Erythroblast (primary cell): ENCODE measurements around the gene ZNF236.
"Not testable (repeated sequence)": the region's sequence is repeated elsewhere in the genome, so short reads cannot be mapped to it uniquely, and the experiment has no call there.

Source experiments
- DNase-seq, 2 experiments: peaks; one replicate each; lab custom pipeline; 2025; lab: John Stamatoyannopoulos, UW
- GATA1 ChIP-seq: IDR thresholded peaks from 2 replicates; pipeline ENCODE4 v1.6.1; 2011; ENCODE audit warnings: low read depth, mild to moderate bottlenecking, control low read depth, low read length, moderate library complexity
- POLR2A ChIP-seq: IDR thresholded peaks from 2 replicates; pipeline ENCODE4 v1.6.1; 2011; ENCODE audit warnings: mild to moderate bottlenecking, low read length

ZNF236 gene

DNA sequence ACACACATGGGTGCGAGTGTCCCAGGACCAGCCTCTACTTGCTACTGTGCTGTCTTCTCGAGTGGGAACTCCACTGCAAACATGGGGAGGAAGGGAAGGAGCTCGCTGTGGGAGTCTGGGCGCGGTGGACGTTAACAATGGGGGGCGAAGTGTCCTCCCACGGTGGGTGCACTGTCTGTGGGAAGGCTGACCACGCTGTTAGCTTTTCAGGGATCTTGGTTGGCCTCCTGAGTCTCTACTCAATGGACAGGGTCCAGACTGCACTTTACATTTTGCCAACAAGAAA, 163.5 kb downstream of the ZNF236 start:
- TF ChIP-seq GATA1 (no peak), POLR2A (no peak)
- DNase-seq, result no peak

GRCh38 chr18:76986406-76986805, 164.0 kb downstream of the ZNF236 start:
- DNase-seq, result no peak
- TF ChIP-seq POLR2A, result no peak
- no peak for TF ChIP-seq GATA1

- no peak for TF ChIP-seq POLR2A
- TF ChIP-seq GATA1, result no peak
- DNase-seq, result no peak
Observed at GRCh38 chr18:76988031-76988826, 165.9 kb downstream of the ZNF236 start.

- DNase-seq, result no peak
- TF ChIP-seq POLR2A, result no peak
- no peak for TF ChIP-seq GATA1
Observed at GRCh38 chr18:76988827-76989646, 166.7 kb downstream of the ZNF236 start.

DNA sequence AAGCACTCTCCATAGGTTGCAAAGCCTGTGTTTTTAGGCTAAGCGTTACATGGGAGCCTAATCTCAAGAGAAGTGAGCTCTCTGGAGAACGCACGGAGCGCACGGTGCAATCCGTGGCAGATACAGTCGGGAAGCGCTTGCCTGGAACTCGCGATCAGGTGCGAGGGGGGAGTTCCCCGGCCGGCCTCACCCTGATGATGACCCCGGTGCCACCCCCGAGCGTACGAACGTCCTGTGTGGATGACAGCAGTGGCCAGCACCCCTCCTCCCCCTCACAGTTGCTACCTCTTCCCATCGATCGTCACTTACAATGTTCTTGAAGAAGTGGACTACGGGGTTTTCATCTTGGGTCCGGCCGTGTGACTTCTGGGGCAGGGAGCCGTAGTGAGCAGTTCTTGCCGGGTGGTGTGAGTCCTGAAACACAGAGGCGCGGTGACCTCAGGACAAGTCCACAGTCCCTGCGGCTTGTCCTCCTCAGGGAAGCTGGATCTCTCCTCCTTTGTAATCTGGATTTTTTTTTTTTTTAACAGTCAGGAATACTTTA, 167.4 kb downstream of the ZNF236 start:
- TF ChIP-seq POLR2A (no peak), GATA1 (no peak)
- DNase-seq, result no peak

GRCh38 chr18:76990343-76991020, 168.1 kb downstream of the ZNF236 start:
- not testable (repeated sequence) for DNase-seq

- TF ChIP-seq GATA1 (no peak), POLR2A (no peak)
- DNase-seq, result no peak
Observed at GRCh38 chr18:76991021-76991688, 168.8 kb downstream of the ZNF236 start.

GRCh38 chr18:76992226-76993084, 170.1 kb downstream of the ZNF236 start:
- no peak for TF ChIP-seq GATA1
- TF ChIP-seq POLR2A, result no peak
- no peak for DNase-seq

- TF ChIP-seq GATA1 (no peak), POLR2A (no peak)
- DNase-seq, result no peak
Observed at GRCh38 chr18:76993085-76993382, 170.7 kb downstream of the ZNF236 start.

- TF ChIP-seq POLR2A (no peak), GATA1 (no peak)
- DNase-seq, result no peak
Observed at GRCh38 chr18:76993573-76993972, 171.2 kb downstream of the ZNF236 start.

DNA sequence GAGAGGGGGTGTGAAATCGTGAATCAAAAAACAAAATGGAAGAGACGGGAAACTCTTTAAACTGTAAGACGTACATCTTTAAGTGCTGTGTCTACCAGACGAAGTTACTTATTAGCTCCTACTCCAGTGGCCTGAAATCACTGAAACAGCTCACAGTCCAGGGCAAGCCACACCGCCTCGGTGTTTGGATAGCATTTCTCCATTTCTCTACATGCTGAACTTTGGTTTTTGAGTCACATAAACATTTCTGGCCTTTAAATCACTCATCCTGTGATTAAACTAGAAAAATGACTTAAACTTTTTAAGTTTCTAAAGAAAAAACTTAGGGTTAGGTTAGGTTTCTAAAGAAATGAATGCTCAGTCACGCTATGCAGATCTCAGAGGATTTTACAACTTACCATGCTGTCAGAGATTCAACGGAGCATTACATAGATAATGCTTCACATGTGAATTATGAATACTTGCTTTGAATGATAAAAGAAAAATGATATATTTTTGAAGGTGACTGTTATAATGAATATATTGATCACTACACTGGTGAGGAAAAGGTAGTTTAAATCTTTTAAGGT, 171.8 kb downstream of the ZNF236 start:
- no peak for DNase-seq
- TF ChIP-seq POLR2A (no peak), GATA1 (no peak)

DNA sequence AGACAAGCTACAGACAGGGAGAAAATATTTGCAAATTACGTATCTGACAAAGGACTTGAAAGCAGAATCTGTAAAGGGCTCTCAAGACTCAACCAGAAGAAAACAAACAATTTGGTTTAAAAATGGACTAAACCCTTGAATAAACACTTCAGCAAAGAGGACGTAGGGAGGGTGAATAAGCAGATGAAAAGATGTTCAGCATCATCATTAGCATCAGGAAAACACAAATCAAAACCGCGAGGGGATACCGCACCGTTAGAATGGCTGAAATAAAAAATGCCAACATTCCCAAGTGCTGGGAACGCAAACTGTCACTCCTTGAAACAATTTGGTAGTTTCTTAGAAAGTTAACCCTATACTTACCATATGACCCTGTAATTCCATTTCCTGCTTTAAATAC, 173.5 kb downstream of the ZNF236 start:
- TF ChIP-seq GATA1 (no peak), POLR2A (no peak)
- no peak for DNase-seq
